Psoas muscle (tissue), 8 donors: ENCODE results near the gene GET3. TPM values are rescaled to one million over a fixed set of nuclear protein-coding genes. Genes with fewer than 3 reads are reported as not detected.

Experiments
- ATAC-seq, 4 donors: fragments of 200-7000 bp; cut with Tn5 transposase; one replicate each; pipeline ENCODE4 v1.9.1; 2020; ENCODE audit warnings: moderate library complexity in 3 of 4, mild to moderate bottlenecking in 2 of 4
- DNase-seq, 2 donors: peaks; one replicate each; pipeline ENCODE4 v3.0.0-alpha.2; 2020
- H3K27ac ChIP-seq: fragments of 200-600 bp; one replicate; pipeline ENCODE4 v1.8.0; 2022
- H3K27me3 ChIP-seq, 3 donors: fragments of 200-600 bp in 1 of 3; one replicate each; pipeline versions ENCODE4 v1.6.1 to v1.8.0; 2013 to 2022; ENCODE audit warnings: low read length in 2 of 3, mild to moderate bottlenecking in 2 of 3, moderate library complexity in 1 of 3; ENCODE audit not compliant: insufficient read depth in 3 of 3
- H3K36me3 ChIP-seq, 2 donors: fragments of 200-600 bp in 1 of 2; one replicate each; pipeline versions ENCODE4 v1.6.1 to v1.8.0; 2013 to 2022; ENCODE audit warnings: low read depth in 1 of 2, mild to moderate bottlenecking in 1 of 2, moderate library complexity in 1 of 2; ENCODE audit not compliant: insufficient read depth in 1 of 2
- H3K4me1 ChIP-seq: fragments of 200-600 bp; one replicate; pipeline ENCODE4 v1.8.0; 2022
- H3K4me3 ChIP-seq: fragments of 200-600 bp; one replicate; pipeline ENCODE4 v1.8.0; 2022; ENCODE audit warnings: mild to moderate bottlenecking
- H3K9me3 ChIP-seq: fragments of 200-600 bp; one replicate; pipeline ENCODE4 v1.8.0; 2022
- WGBS, 3 donors: extraction: QIAGEN DNeasy Blood & Tissue Kit; methylation state at CpG; one replicate each; pipeline versions ENCODE4 v1.1.6 to v1.1.7; 2013; 5-methylcytosine and 5-hydroxymethylcytosine counted together
- intact Hi-C, 2 donors: fragments of 100-400 bp; cut with DNase I; formaldehyde crosslinking; loops; one replicate each; pipeline versions ENCODE4 v1.11.0 to v1.14.2; 2022
- polyA plus RNA-seq, 3 donors: library from polyadenylated mRNA; stranded (reverse); fragments of 200-250 nt; gene quantifications; one replicate each; pipeline ENCODE4 v1.2.3, GENCODE V29; 2013
- total RNA-seq, 4 donors: library from RNA; stranded (reverse); fragmentation: NEBNext Ultra II Directional in 2 of 4; extraction: Animal tissue kit (Norgen Biotek cat#: 25700) in 2 of 4; gene quantifications; one replicate each; pipeline versions ENCODE4 v1.2.1 to v1.2.4, GENCODE V29; 2021 to 2023
- TF ChIP-seq, protein P1 (sequence below): fragments of 200-600 bp; IDR thresholded peaks from one replicate; pipeline ENCODE4 v1.8.0; 2022; ENCODE audit warnings: antibody characterized with exemption
- donor health status: healthy with polysubstance abuse.
- donor health status: DM: no; HTN: no; CAD: no; lungs with moderate emphysema.
- donor health status: Bipolar disorder and iron deficiency.
- donor health status: healthy.
- donor health status: DM: yes; HTN: yes; CAD: no.
- donor health status: DM: no; HTN: no; CAD: no.
- donor health status: DM: no; HTN: no; CAD: no.
- donor health status: DM: yes; HTN: yes; CAD: no.

Gene GET3
- total and polyA plus RNA-seq, 7 donors: 43.0 to 135 (median 52.8) TPM

GRCh38 chr19:12785431-12786031 is 48.2 kb downstream of the GET3 start:
- TF ChIP-seq, protein P1, sequence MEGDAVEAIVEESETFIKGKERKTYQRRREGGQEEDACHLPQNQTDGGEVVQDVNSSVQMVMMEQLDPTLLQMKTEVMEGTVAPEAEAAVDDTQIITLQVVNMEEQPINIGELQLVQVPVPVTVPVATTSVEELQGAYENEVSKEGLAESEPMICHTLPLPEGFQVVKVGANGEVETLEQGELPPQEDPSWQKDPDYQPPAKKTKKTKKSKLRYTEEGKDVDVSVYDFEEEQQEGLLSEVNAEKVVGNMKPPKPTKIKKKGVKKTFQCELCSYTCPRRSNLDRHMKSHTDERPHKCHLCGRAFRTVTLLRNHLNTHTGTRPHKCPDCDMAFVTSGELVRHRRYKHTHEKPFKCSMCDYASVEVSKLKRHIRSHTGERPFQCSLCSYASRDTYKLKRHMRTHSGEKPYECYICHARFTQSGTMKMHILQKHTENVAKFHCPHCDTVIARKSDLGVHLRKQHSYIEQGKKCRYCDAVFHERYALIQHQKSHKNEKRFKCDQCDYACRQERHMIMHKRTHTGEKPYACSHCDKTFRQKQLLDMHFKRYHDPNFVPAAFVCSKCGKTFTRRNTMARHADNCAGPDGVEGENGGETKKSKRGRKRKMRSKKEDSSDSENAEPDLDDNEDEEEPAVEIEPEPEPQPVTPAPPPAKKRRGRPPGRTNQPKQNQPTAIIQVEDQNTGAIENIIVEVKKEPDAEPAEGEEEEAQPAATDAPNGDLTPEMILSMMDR: no peak
- intact Hi-C loops: no loop called here
- Histone ChIP-seq H3K27me3 (no peaks in the 10 kb centered on the region), H3K9me3 (no peaks in the 10 kb centered on the region), H3K4me1 (peaks cover 35% of the 10 kb centered on the region), H3K4me3 (no peak overlapping the region), H3K27ac (peak overlapping the region; percentile 99), H3K36me3 (no peaks in the 10 kb centered on the region)
- ATAC-seq: no peak
- 67 to 93% (median 71%) methylated on average over 4 of the region's 4 CpGs for WGBS, 3 donors
- no peak for DNase-seq

GRCh38 chr19:12786141-12786870 is 49.0 kb downstream of the GET3 start:
- DNase-seq (peak; percentile 65 to 78), ATAC-seq (no peak)
- H3K4me1 ChIP-seq: peaks cover 35% of the 10 kb centered on the region
- H3K36me3 ChIP-seq: no peaks in the 10 kb centered on the region
- WGBS, 3 donors: 40 to 50% (median 42%) methylated on average over 12 to 18 of the region's 18 CpGs
- no peaks in the 10 kb centered on the region for H3K9me3 ChIP-seq
- no peak overlapping the region for H3K4me3 ChIP-seq
- TF ChIP-seq, protein P1: no peak
- peak overlapping the region; percentile 99 for H3K27ac ChIP-seq
- H3K27me3 ChIP-seq: no peaks in the 10 kb centered on the region
- intact Hi-C loops: no loop called here

- Histone ChIP-seq H3K36me3 (no peaks in the 10 kb centered on the region), H3K27me3 (no peaks in the 10 kb centered on the region), H3K4me3 (no peak overlapping the region), H3K9me3 (no peaks in the 10 kb centered on the region), H3K27ac (peak overlapping the region; percentile 99), H3K4me1 (peaks cover 35% of the 10 kb centered on the region)
- WGBS, 3 donors: 71 to 77% (median 72%) methylated on average over 3 of the region's 3 CpGs
- intact Hi-C loops: no loop called here
- no peak for ATAC-seq
- TF ChIP-seq, protein P1: no peak
- DNase-seq: no peak
Measured at GRCh38 chr19:12786952-12787351, 49.7 kb downstream of the GET3 start.

GRCh38 chr19:12787458-12787857 is 50.2 kb downstream of the GET3 start:
- ATAC-seq (no peak), DNase-seq (no peak)
- H3K27ac ChIP-seq: peak overlapping the region; percentile 99
- H3K27me3 ChIP-seq: no peaks in the 10 kb centered on the region
- H3K9me3 ChIP-seq: no peaks in the 10 kb centered on the region
- WGBS, 3 donors: 71 to 78% (median 75%) methylated on average over 10 of the region's 10 CpGs
- peaks cover 35% of the 10 kb centered on the region for H3K4me1 ChIP-seq
- H3K4me3 ChIP-seq: no peak overlapping the region
- intact Hi-C loops: no loop called here
- TF ChIP-seq, protein P1: no peak
- no peaks in the 10 kb centered on the region for H3K36me3 ChIP-seq
